Nephron progenitor cell (in vitro differentiated cells): ENCODE measurements around the gene DERA.
A peak's percentile ranks its signal among the peaks of the same experiment; 100 is the strongest.
"Not testable (repeated sequence)": the region's sequence is repeated elsewhere in the genome, so short reads cannot be mapped to it uniquely, and the experiment has no call there.

Experiments
- DNase-seq: peaks from one replicate; pipeline ENCODE4 v3.0.0; 2021
- H3K27ac Mint-ChIP-seq: 2 replicates; pipeline ENCODE4 v1.8.0; 2021; ENCODE audit warnings: mild to moderate bottlenecking, moderate library complexity, mixed read lengths
- H3K27me3 Mint-ChIP-seq: 2 replicates; pipeline ENCODE4 v1.8.0; 2021; ENCODE audit warnings: mild to moderate bottlenecking, low read depth, mixed read lengths; ENCODE audit not compliant: poor library complexity
- H3K36me3 Mint-ChIP-seq: 2 replicates; pipeline ENCODE4 v1.8.0; 2021; ENCODE audit warnings: low read depth, mixed read lengths
- H3K4me1 Mint-ChIP-seq: 2 replicates; pipeline ENCODE4 v1.8.0; 2021; ENCODE audit warnings: mixed read lengths
- H3K4me3 Mint-ChIP-seq: 2 replicates; pipeline ENCODE4 v1.8.0; 2021; ENCODE audit warnings: mild to moderate bottlenecking, moderate library complexity, mixed read lengths
- H3K9me3 Mint-ChIP-seq: 2 replicates; pipeline ENCODE4 v1.8.0; 2021; ENCODE audit warnings: mild to moderate bottlenecking, moderate library complexity, mixed read lengths
- CTCF ChIP-seq: fragments of 200-600 bp; sonication (generic); IDR thresholded peaks from 2 replicates; pipeline ENCODE4 v1.5.0; 2021; ENCODE audit warnings: antibody characterized with exemption

Gene DERA

GRCh38 chr12:16036073-16036472 lies 124.9 kb downstream of the DERA start:
- Mint-ChIP-seq H3K4me1 (no peaks in the 10 kb centered on the region), H3K27ac (no peak overlapping the region), H3K36me3 (peaks cover 44% of the 10 kb centered on the region), H3K4me3 (no peak overlapping the region), H3K9me3 (no peaks in the 10 kb centered on the region), H3K27me3 (peaks cover 3% of the 10 kb centered on the region)
- no peak for TF ChIP-seq CTCF
- DNase-seq, result no peak

GRCh38 chr12:16037533-16037932 lies 126.4 kb downstream of the DERA start:
- Mint-ChIP-seq H3K27me3 (peaks cover 3% of the 10 kb centered on the region), H3K27ac (no peak overlapping the region), H3K4me3 (no peak overlapping the region), H3K9me3 (peaks cover 8% of the 10 kb centered on the region), H3K4me1 (no peaks in the 10 kb centered on the region), H3K36me3 (peaks cover 53% of the 10 kb centered on the region)
- no peak for DNase-seq
- no peak for TF ChIP-seq CTCF

- H3K4me1 Mint-ChIP-seq, result peaks cover 12% of the 10 kb centered on the region
- TF ChIP-seq CTCF, result no peak
- H3K27ac Mint-ChIP-seq, result no peak overlapping the region
- H3K4me3 Mint-ChIP-seq, result no peak overlapping the region
- no peaks in the 10 kb centered on the region for H3K27me3 Mint-ChIP-seq
- DNase-seq, result no peak
- H3K9me3 Mint-ChIP-seq, result peaks cover 30% of the 10 kb centered on the region
- peaks cover 41% of the 10 kb centered on the region for H3K36me3 Mint-ChIP-seq
Observed at GRCh38 chr12:16043480-16043879, 132.3 kb downstream of the DERA start.

- Mint-ChIP-seq H3K27me3 (no peaks in the 10 kb centered on the region), H3K27ac (no peak overlapping the region), H3K4me1 (peaks cover 12% of the 10 kb centered on the region), H3K36me3 (peaks cover 49% of the 10 kb centered on the region), H3K9me3 (peaks cover 48% of the 10 kb centered on the region), H3K4me3 (no peak overlapping the region)
- no peak for TF ChIP-seq CTCF
- DNase-seq, result no peak
Observed at GRCh38 chr12:16046266-16046665, 135.1 kb downstream of the DERA start.

- no peak overlapping the region for H3K4me3 Mint-ChIP-seq
- no peak for DNase-seq
- H3K27me3 Mint-ChIP-seq, result no peaks in the 10 kb centered on the region
- no peak for TF ChIP-seq CTCF
- peaks cover 12% of the 10 kb centered on the region for H3K4me1 Mint-ChIP-seq
- H3K9me3 Mint-ChIP-seq, result peaks cover 48% of the 10 kb centered on the region
- peak overlapping the region; percentile 4 for H3K27ac Mint-ChIP-seq
- peaks cover 38% of the 10 kb centered on the region for H3K36me3 Mint-ChIP-seq
Observed at GRCh38 chr12:16048511-16048910, 137.4 kb downstream of the DERA start.

- H3K9me3 Mint-ChIP-seq, result peaks cover 43% of the 10 kb centered on the region
- DNase-seq, result no peak
- H3K27me3 Mint-ChIP-seq, result no peaks in the 10 kb centered on the region
- no peak overlapping the region for H3K4me3 Mint-ChIP-seq
- no peak for TF ChIP-seq CTCF
- H3K36me3 Mint-ChIP-seq, result peaks cover 11% of the 10 kb centered on the region
- no peak overlapping the region for H3K27ac Mint-ChIP-seq
- no peaks in the 10 kb centered on the region for H3K4me1 Mint-ChIP-seq
Observed at GRCh38 chr12:16056910-16057309, 145.8 kb downstream of the DERA start.

- H3K36me3 Mint-ChIP-seq, result peaks cover 11% of the 10 kb centered on the region
- not testable (repeated sequence) for H3K4me3 Mint-ChIP-seq, H3K4me1 Mint-ChIP-seq, DNase-seq, H3K27ac Mint-ChIP-seq, H3K27me3 Mint-ChIP-seq
- H3K9me3 Mint-ChIP-seq, result peaks cover 40% of the 10 kb centered on the region
Observed at GRCh38 chr12:16057351-16057751, 146.2 kb downstream of the DERA start.
